ENCODE measurements around the gene VPS35L.

DNA sequence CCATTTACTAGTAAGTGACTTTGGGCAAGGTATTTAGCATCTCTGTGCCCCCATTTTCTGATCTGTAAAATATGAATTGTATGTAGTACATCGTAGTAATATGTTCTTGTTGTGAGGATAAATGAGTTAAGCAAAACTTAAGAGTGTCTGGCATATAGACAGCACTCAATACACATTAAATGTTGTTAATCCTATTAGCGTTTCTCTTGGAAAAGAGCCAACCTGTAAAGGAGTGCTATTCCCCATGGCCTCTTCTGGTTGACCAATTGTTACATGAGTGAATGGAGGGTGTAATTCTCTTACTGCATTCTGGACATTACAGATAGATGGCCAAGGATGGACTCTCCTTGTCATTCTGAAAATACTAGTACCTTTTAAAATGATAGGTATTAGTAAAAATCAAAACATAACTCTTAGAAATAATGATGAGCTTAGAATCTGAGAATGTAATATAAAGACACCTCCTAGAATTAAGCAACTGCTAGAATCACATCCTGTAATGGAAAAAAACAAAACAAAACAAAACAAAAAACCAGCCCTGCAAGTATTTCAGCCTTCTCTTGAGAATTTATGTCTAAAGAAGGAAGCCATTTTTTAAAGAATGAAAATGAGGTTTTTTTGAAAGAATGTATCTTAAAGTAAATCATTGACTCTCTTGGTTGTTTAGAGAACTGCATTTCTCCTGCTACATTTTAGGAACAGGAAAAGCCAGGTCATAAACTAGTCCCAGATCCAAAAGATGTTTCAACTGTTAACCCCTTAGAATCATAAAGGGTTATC, 193.1 kb downstream of the VPS35L start:
- TF ChIP-seq, protein P1, sequence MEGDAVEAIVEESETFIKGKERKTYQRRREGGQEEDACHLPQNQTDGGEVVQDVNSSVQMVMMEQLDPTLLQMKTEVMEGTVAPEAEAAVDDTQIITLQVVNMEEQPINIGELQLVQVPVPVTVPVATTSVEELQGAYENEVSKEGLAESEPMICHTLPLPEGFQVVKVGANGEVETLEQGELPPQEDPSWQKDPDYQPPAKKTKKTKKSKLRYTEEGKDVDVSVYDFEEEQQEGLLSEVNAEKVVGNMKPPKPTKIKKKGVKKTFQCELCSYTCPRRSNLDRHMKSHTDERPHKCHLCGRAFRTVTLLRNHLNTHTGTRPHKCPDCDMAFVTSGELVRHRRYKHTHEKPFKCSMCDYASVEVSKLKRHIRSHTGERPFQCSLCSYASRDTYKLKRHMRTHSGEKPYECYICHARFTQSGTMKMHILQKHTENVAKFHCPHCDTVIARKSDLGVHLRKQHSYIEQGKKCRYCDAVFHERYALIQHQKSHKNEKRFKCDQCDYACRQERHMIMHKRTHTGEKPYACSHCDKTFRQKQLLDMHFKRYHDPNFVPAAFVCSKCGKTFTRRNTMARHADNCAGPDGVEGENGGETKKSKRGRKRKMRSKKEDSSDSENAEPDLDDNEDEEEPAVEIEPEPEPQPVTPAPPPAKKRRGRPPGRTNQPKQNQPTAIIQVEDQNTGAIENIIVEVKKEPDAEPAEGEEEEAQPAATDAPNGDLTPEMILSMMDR (conservative IDR thresholded peaks at IDR 0.05 in 1 of 2, IDR thresholded peaks at IDR 0.05 in 1 of 2; ENCODE audit: extremely low read depth in 1 of 2, insufficient read depth in 1 of 2, low read depth in 1 of 2, low read length in 2 of 2), result no peak
- no peak for TF ChIP-seq EZH2 (IDR thresholded peaks at IDR 0.05; ENCODE audit: borderline replicate concordance, low read length)
